ENCODE data around the gene ZP1. TPM values are rescaled to one million over a fixed set of nuclear protein-coding genes. Genes with fewer than 3 reads are reported as not detected.

ZP1 gene
- total and polyA plus RNA-seq, 10 of the 15 experiments (the other 5 are each of a cell fraction or from before 2014, with no cell fraction given), result not detected

DNA sequence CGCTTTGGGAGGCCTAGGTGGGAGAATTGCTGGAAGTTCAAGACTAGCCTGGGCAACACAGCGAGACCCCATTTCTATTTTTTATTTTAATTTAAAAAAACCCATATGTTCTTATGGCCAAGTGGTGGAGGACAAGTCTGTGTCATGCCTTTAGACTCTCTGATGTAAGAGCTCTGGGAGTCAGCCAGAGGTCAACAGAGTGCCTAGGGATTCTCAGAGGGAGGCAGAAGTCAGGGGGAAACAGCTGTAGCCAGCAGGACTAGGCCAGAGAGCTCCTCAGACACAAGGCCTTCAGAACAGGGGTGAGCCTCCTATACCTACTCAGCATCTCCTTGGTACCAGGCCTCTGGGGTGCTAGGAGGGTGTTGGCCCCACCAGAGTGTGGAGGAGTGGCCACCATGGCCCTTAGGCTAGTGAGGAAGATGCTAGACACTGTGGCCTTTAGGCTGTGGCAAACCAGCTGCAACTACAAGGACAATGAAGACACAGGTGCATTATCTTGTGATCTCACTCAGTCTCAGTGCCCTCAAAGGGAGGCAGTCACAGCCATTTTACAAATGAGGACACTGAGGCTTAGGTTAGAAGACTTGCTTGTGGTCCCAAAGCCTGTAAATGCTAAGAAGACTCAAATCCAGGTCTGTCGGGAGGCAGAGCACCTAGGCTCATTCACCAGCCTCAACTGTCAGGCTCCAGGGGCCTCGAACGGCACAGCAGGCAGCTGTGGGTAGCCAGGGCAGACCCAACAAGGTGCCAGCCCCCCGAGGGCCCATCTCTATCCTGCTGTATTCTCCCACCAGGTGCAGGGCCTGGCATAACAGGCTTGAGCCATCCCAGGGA is 5.0 kb downstream of the ZP1 start:
- H3K4me1 ChIP-seq (ENCODE audit: control insufficient read depth, insufficient read depth, low read length), result no peaks in the 10 kb centered on the region
- FAIRE-seq (no peak), ATAC-seq (no peak), DNase-seq (ENCODE audit: low read depth, low spot score) (no peak)
- BruUV-seq (replicated peaks), result no TSS peak
- H3K27me3 ChIP-seq (replicated peaks in 1 of 2; ENCODE audit: control insufficient read depth in 2 of 2, insufficient read depth in 2 of 2, low read length in 1 of 2), result no peaks in the 10 kb centered on the region
- ChIA-PET POLR2A (no interaction called here), SMC1A (ENCODE audit: uncharacterized antibody, unreplicated experiment) (interaction anchor here (0.8 kb wide), 1 partner anchor 11 kb away, joined by 3 read pairs; no protein-coding TSS in a partner anchor), CTCF (interaction anchor here (1.2 kb wide), 1 partner anchor 41 kb away, joined by 3 read pairs; no protein-coding TSS in a partner anchor), RAD21 (ENCODE audit: unreplicated experiment) (interaction anchor here (1.0 kb wide), 1 partner anchor 42 kb away, joined by 3 read pairs; no protein-coding TSS in a partner anchor)
- no peaks in the 10 kb centered on the region for H3K9me3 ChIP-seq (replicated peaks; ENCODE audit: control insufficient read depth, insufficient read depth, low read length)
- TF ChIP-seq, protein P1, sequence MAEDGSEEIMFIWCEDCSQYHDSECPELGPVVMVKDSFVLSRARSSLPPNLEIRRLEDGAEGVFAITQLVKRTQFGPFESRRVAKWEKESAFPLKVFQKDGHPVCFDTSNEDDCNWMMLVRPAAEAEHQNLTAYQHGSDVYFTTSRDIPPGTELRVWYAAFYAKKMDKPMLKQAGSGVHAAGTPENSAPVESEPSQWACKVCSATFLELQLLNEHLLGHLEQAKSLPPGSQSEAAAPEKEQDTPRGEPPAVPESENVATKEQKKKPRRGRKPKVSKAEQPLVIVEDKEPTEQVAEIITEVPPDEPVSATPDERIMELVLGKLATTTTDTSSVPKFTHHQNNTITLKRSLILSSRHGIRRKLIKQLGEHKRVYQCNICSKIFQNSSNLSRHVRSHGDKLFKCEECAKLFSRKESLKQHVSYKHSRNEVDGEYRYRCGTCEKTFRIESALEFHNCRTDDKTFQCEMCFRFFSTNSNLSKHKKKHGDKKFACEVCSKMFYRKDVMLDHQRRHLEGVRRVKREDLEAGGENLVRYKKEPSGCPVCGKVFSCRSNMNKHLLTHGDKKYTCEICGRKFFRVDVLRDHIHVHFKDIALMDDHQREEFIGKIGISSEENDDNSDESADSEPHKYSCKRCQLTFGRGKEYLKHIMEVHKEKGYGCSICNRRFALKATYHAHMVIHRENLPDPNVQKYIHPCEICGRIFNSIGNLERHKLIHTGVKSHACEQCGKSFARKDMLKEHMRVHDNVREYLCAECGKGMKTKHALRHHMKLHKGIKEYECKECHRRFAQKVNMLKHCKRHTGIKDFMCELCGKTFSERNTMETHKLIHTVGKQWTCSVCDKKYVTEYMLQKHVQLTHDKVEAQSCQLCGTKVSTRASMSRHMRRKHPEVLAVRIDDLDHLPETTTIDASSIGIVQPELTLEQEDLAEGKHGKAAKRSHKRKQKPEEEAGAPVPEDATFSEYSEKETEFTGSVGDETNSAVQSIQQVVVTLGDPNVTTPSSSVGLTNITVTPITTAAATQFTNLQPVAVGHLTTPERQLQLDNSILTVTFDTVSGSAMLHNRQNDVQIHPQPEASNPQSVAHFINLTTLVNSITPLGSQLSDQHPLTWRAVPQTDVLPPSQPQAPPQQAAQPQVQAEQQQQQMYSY (CRISPR knock-in tag; IDR thresholded peaks at IDR 0.05), result no peak
- TF ChIP-seq CBX3 (IDR thresholded peaks at IDR 0.05; ENCODE audit: borderline replicate concordance, low read depth), result no peak
- TF ChIP-seq NFIC (IDR thresholded peaks at IDR 0.05; ENCODE audit: low read depth, low read length), result no peak
- TF ChIP-seq, protein P2, sequence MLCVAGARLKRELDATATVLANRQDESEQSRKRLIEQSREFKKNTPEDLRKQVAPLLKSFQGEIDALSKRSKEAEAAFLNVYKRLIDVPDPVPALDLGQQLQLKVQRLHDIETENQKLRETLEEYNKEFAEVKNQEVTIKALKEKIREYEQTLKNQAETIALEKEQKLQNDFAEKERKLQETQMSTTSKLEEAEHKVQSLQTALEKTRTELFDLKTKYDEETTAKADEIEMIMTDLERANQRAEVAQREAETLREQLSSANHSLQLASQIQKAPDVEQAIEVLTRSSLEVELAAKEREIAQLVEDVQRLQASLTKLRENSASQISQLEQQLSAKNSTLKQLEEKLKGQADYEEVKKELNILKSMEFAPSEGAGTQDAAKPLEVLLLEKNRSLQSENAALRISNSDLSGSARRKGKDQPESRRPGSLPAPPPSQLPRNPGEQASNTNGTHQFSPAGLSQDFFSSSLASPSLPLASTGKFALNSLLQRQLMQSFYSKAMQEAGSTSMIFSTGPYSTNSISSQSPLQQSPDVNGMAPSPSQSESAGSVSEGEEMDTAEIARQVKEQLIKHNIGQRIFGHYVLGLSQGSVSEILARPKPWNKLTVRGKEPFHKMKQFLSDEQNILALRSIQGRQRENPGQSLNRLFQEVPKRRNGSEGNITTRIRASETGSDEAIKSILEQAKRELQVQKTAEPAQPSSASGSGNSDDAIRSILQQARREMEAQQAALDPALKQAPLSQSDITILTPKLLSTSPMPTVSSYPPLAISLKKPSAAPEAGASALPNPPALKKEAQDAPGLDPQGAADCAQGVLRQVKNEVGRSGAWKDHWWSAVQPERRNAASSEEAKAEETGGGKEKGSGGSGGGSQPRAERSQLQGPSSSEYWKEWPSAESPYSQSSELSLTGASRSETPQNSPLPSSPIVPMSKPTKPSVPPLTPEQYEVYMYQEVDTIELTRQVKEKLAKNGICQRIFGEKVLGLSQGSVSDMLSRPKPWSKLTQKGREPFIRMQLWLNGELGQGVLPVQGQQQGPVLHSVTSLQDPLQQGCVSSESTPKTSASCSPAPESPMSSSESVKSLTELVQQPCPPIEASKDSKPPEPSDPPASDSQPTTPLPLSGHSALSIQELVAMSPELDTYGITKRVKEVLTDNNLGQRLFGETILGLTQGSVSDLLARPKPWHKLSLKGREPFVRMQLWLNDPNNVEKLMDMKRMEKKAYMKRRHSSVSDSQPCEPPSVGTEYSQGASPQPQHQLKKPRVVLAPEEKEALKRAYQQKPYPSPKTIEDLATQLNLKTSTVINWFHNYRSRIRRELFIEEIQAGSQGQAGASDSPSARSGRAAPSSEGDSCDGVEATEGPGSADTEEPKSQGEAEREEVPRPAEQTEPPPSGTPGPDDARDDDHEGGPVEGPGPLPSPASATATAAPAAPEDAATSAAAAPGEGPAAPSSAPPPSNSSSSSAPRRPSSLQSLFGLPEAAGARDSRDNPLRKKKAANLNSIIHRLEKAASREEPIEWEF (IDR thresholded peaks at IDR 0.05; ENCODE audit: insufficient replicate concordance, low read depth, low read length), result no peak
- no peak for TF ChIP-seq ETV6 (conservative IDR thresholded peaks at IDR 0.05 in 1 of 2, IDR thresholded peaks at IDR 0.05 in 1 of 2; ENCODE audit: borderline replicate concordance in 1 of 2, low read depth in 1 of 2)
- TF ChIP-seq, protein P3, sequence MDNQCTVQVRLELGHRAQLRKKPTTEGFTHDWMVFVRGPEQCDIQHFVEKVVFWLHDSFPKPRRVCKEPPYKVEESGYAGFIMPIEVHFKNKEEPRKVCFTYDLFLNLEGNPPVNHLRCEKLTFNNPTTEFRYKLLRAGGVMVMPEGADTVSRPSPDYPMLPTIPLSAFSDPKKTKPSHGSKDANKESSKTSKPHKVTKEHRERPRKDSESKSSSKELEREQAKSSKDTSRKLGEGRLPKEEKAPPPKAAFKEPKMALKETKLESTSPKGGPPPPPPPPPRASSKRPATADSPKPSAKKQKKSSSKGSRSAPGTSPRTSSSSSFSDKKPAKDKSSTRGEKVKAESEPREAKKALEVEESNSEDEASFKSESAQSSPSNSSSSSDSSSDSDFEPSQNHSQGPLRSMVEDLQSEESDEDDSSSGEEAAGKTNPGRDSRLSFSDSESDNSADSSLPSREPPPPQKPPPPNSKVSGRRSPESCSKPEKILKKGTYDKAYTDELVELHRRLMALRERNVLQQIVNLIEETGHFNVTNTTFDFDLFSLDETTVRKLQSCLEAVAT (IDR thresholded peaks at IDR 0.05), result no peak
- TF ChIP-seq RAD51 (IDR thresholded peaks at IDR 0.05), result no peak
- no peak for TF ChIP-seq CHD4 (IDR thresholded peaks at IDR 0.05)
- no peaks in the 10 kb centered on the region for H3K79me2 ChIP-seq (ENCODE audit: control insufficient read depth, insufficient read depth, low read length)
- H4K20me1 ChIP-seq (ENCODE audit: control insufficient read depth, insufficient read depth), result no peaks in the 10 kb centered on the region; the same call in 1 of the 2 replicates
- intact Hi-C loops (cut with micrococcal nuclease; ENCODE audit: unreplicated experiment) (no loop called here), in situ Hi-C loops (cut with MboI) (no loop called here)
- no peak overlapping the region for H3K27ac ChIP-seq (ENCODE audit: control insufficient read depth, insufficient read depth)
- H2AFZ ChIP-seq (ENCODE audit: control insufficient read depth, low read depth, low read length), result no peak overlapping the region
- no peak overlapping the region for H3K4me3 ChIP-seq
- WGBS (ENCODE audit: insufficient coverage, insufficient replicate concordance, low lambda C conversion rate, missing lambda C conversion rate), result 78% methylated on average over 6 of the region's 6 CpGs
- H3K9ac ChIP-seq (ENCODE audit: control insufficient read depth, insufficient read depth, low read length), result no peak overlapping the region
- H3K4me2 ChIP-seq (ENCODE audit: control insufficient read depth, insufficient read depth), result no peak overlapping the region
- no peaks in the 10 kb centered on the region; a peak in 2 of 4 replicates for H3K36me3 ChIP-seq (ENCODE audit: control insufficient read depth in 2 of 2, insufficient read depth in 2 of 2, low read length in 1 of 2)
